ENCODE data around the gene ZNF8.

The ZNF8 gene

GRCh38 chr19:58349590-58349989 is 70.8 kb downstream of the ZNF8 start:
- no peak for DNase-seq
- Histone ChIP-seq H3K9me2 (replicated peaks; ENCODE audit: insufficient read depth, low read length) (no peaks in the 10 kb centered on the region), H3K79me2 (ENCODE audit: low read length) (no peaks in the 10 kb centered on the region), H3F3A (ENCODE audit: insufficient read depth, low read length) (no peaks in the 10 kb centered on the region), H4K20me1 (ENCODE audit: insufficient read depth, low read length) (no peaks in the 10 kb centered on the region), H2AFZ (ENCODE audit: low read length) (no peak overlapping the region), H3K9ac (ENCODE audit: low read length) (no peak overlapping the region), H3K27ac (ENCODE audit: low read length) (no peak overlapping the region), H3K27me3 (replicated peaks; ENCODE audit: insufficient read depth, low read length) (no peaks in the 10 kb centered on the region), H3K9me3 (replicated peaks; ENCODE audit: insufficient read depth, low read length) (no peaks in the 10 kb centered on the region), H3K4me1 (ENCODE audit: low read length) (no peaks in the 10 kb centered on the region), H3K36me3 (replicated peaks; ENCODE audit: insufficient read depth, low read length) (no peaks in the 10 kb centered on the region), H3K4me2 (ENCODE audit: low read depth, low read length) (no peak overlapping the region), H3K4me3 (ENCODE audit: low read length) (no peak overlapping the region)
- no peak for TF ChIP-seq EZH2 (optimal IDR thresholded peaks at IDR 0.05; ENCODE audit: low read depth, low read length)
- TF ChIP-seq CTCF (IDR thresholded peaks at IDR 0.05; ENCODE audit: low read length) = no peak
- no peak for TF ChIP-seq EZH2phosphoT487 (IDR thresholded peaks at IDR 0.05; ENCODE audit: low read length)

- H3K9ac ChIP-seq (ENCODE audit: low read length) = no peak overlapping the region
Observed at GRCh38 chr19:58350001-58350861, 71.5 kb downstream of the ZNF8 start.

GRCh38 chr19:58350871-58351557 is 72.3 kb downstream of the ZNF8 start:
- no peaks in the 10 kb centered on the region for H3F3A ChIP-seq (ENCODE audit: insufficient read depth, low read length)
- no peaks in the 10 kb centered on the region for H3K9me2 ChIP-seq (replicated peaks; ENCODE audit: insufficient read depth, low read length)
- no peak overlapping the region for H3K4me3 ChIP-seq (ENCODE audit: low read length)
- H3K9me3 ChIP-seq (replicated peaks; ENCODE audit: insufficient read depth, low read length) = no peaks in the 10 kb centered on the region
- no peak for DNase-seq
- H3K4me1 ChIP-seq (ENCODE audit: low read length) = no peaks in the 10 kb centered on the region
- no peak for TF ChIP-seq EZH2phosphoT487 (IDR thresholded peaks at IDR 0.05; ENCODE audit: low read length)
- TF ChIP-seq EZH2 (optimal IDR thresholded peaks at IDR 0.05; ENCODE audit: low read depth, low read length) = no peak
- TF ChIP-seq CTCF (IDR thresholded peaks at IDR 0.05; ENCODE audit: low read length) = no peak
- H4K20me1 ChIP-seq (ENCODE audit: insufficient read depth, low read length) = no peaks in the 10 kb centered on the region
- no peak overlapping the region for H3K9ac ChIP-seq (ENCODE audit: low read length)
- no peak overlapping the region for H3K4me2 ChIP-seq (ENCODE audit: low read depth, low read length)
- no peak overlapping the region for H3K27ac ChIP-seq (ENCODE audit: low read length)
- no peaks in the 10 kb centered on the region for H3K36me3 ChIP-seq (replicated peaks; ENCODE audit: insufficient read depth, low read length)
- no peaks in the 10 kb centered on the region for H3K27me3 ChIP-seq (replicated peaks; ENCODE audit: insufficient read depth, low read length)
- H2AFZ ChIP-seq (ENCODE audit: low read length) = no peak overlapping the region
- H3K79me2 ChIP-seq (ENCODE audit: low read length) = no peaks in the 10 kb centered on the region

More at GRCh38 chr19:58350001-58350861, 71.5 kb downstream of the ZNF8 start:
- Histone ChIP-seq H3K79me2 (ENCODE audit: low read length) (no peaks in the 10 kb centered on the region), H3K27me3 (replicated peaks; ENCODE audit: insufficient read depth, low read length) (no peaks in the 10 kb centered on the region), H3K9me3 (replicated peaks; ENCODE audit: insufficient read depth, low read length) (no peaks in the 10 kb centered on the region), H4K20me1 (ENCODE audit: insufficient read depth, low read length) (no peaks in the 10 kb centered on the region), H3K4me1 (ENCODE audit: low read length) (no peaks in the 10 kb centered on the region), H2AFZ (ENCODE audit: low read length) (no peak overlapping the region), H3K4me3 (ENCODE audit: low read length) (no peak overlapping the region), H3K9me2 (replicated peaks; ENCODE audit: insufficient read depth, low read length) (no peaks in the 10 kb centered on the region), H3K36me3 (replicated peaks; ENCODE audit: insufficient read depth, low read length) (no peaks in the 10 kb centered on the region), H3K4me2 (ENCODE audit: low read depth, low read length) (no peak overlapping the region), H3F3A (ENCODE audit: insufficient read depth, low read length) (no peaks in the 10 kb centered on the region), H3K27ac (ENCODE audit: low read length) (no peak overlapping the region)
- no peak for DNase-seq
- TF ChIP-seq EZH2 (optimal IDR thresholded peaks at IDR 0.05; ENCODE audit: low read depth, low read length) (no peak), CTCF (IDR thresholded peaks at IDR 0.05; ENCODE audit: low read length) (no peak), EZH2phosphoT487 (IDR thresholded peaks at IDR 0.05; ENCODE audit: low read length) (no peak)
